Measurements from ENCODE around the gene CHRNB2. TPM values are rescaled to one million over a fixed set of nuclear protein-coding genes. Genes with fewer than 3 reads are reported as not detected.

Gene CHRNB2
- total RNA-seq, 1 experiment from 2014 or later, result 0.03 TPM

DNA sequence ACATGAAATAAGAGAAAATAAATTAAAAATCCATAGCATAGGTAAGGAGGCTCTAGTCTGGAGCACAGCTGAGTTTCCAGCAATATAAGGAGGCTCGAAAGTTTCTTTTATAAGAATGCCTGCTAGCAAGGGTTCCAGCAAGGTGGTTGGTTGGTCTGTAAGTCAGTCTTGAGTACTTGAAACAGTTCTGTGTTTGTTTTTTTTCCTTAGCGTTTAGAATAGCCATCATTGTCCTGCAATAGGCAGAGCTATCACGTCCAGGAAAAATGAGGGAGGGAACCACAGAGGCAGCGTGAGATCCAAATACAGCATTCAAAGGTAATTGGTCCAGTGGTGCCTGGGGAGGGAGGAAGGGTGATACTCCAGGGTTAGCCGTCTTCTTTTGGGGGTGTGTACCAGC, 17.5 kb upstream of the CHRNB2 start:
- in situ Hi-C loops (cut with HindIII; ENCODE audit: low pct_unique_long_range_greater_than_20kb, low sequenced_read_pairs), result no loop called here
- DNase-seq (ENCODE audit: low read depth), result no peak

DNA sequence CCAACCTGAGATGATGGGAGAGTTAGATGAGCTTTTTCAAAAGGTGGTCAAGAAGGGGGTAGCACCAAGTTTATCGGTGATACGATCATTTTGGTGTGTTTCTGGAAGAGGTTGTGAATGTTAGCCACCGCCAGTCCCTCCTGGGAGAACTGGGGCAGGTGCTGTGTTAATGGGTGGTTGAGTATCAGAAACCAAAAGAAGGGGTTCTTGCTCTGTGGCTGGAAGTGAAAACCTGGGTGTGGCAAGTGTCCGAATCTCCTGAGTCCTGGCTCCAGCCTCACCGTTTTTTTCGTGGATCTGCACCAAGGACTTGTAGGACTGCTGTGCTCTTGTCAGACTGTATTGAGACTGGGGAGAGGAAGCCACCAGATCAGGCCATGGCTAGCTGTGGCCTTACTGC, 16.9 kb upstream of the CHRNB2 start:
- no peak for DNase-seq (ENCODE audit: low read depth)
- in situ Hi-C loops (cut with HindIII; ENCODE audit: low pct_unique_long_range_greater_than_20kb, low sequenced_read_pairs), result no loop called here

DNA sequence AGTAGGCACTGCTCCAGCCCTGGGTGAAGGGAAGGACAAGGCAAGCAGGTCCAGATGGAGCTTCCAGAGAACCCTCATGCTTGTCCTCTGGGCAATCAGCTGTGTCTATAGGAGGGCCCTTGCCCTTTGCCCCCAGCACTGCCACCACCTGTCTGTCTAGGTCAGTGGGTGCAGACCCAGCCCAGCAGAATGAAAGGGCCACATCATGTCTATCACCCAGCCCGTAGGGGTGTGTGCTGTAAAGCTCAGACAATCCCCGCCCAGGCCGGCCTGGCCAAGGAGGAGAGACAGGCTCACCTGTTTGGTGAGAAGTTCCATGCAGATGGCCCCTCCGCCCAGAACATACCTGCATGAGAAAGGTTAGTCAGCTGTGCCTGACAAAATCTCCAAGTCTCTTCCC, 16.1 kb upstream of the CHRNB2 start:
- no peak for DNase-seq (ENCODE audit: low read depth)
- in situ Hi-C loops (cut with HindIII; ENCODE audit: low pct_unique_long_range_greater_than_20kb, low sequenced_read_pairs), result no loop called here

DNA sequence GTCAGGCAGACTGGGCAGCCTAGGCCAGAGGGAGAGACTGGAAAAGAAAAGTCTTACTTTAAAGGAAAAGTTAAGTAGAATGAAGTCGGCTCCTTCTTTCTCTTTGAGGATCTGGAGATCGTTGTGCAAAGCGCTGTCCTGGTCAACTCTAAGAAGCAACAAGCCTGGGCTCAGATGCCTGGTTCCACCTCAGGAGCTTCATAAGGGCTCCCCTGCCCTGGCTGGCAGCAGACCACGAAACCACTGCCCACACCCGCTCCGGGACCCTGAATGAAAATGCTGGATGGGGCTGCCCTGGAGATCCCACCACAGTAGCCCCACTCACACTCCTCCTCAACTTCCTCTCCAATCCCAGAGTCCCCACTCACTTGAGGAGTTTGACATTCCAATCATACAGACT, 15.5 kb upstream of the CHRNB2 start:
- DNase-seq (ENCODE audit: low read depth), result no peak
- in situ Hi-C loops (cut with HindIII; ENCODE audit: low pct_unique_long_range_greater_than_20kb, low sequenced_read_pairs), result no loop called here

DNA sequence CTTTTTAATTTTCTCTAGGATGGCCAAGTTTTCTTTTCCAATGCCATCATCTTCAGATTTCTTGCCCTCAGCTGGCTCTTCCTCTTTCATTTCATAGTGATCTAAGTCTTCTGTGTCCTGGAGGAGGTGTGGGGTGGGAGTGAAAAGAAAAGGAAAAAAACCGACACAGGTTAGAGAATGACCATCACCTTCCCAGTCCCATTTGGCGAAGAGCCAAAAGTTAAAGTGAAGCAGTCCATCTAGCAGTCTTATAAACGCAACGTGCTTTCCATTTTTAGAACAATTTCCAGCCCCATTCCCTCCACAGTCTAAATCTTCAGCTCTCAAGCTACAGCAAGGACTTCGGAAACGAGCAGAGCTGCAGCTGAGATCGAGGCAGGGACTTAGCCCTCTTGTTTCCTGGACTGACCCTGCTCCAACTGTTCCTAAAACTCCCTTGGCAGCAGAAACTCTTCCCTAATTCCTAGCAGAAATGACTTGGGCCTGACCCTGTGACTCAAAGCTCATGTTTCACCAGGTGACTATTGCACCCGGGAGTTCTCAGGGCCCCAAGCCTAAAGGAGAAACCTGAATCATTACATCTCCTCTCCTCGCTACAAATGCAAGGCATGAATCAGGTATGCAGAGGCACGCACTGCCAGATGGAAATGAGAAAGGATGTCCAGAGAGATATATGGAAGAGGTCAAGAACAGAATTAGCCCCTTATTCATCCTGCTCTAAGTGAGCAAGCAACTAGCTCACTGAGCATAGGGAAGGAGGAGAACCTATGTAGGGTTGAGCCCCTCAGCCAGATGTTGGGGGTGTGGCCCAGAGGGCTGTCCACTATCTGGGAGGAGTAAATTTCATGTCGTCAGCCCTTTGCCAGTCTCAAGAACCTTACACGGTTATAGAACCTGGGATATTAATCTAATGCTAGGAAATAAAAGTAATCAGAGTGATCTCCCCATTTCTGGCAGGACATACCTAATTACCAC, 14.2 kb upstream of the CHRNB2 start:
- in situ Hi-C loops (cut with HindIII; ENCODE audit: low pct_unique_long_range_greater_than_20kb, low sequenced_read_pairs), result no loop called here
- no peak for DNase-seq (ENCODE audit: low read depth)

DNA sequence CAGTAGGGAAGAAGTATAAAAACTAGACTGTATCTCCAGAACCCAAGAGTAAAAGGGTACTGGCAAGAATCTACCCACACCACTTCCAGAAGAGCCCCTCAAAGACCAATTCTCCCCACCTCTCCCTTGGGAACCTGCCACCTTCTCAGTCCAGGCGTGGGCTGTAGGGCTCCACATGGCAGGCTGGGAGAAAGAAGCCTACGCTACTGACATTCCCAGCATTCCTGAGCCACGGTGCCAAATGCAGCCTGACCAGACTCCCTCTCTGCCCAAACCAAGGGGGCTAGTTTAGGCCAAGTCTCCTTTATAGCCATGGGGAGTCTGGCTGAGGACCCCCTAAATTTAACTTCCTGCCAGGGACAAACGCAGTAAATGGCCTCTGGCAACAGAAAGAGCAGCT, 11.2 kb upstream of the CHRNB2 start:
- in situ Hi-C loops (cut with HindIII; ENCODE audit: low pct_unique_long_range_greater_than_20kb, low sequenced_read_pairs), result no loop called here
- no peak for DNase-seq (ENCODE audit: low read depth)

DNA sequence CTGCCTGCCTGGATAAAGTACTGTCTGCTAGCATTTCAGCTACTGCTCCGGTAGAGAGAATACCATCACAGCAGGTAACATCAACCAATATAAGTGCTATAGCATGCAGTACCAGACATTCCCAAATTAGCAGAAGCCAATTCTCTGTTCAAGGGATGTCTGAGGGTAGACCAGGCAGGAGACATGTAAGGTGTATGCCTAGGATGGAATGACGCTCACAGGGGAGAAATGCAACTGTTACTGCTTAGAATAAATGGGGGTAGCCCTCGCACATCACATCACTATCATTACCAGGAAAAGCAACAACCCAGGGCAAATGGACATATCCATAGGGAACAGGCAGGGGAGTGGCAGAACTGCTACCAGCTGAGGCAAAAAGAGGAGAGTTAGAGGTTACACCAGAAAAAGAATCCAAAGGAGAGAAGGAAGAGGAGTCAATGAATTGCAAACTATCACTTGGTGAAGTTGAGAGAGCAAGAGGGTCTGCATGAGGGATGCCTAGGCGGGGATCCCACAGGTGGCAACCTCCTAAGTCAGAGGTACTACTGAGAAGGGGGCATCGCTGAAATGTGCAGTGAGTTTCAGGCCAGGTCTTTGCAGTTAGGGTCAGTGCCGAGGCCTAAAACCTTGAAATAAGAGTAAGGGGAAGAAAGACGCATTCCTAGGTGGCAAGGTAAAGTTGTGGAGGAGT, 10.2 kb upstream of the CHRNB2 start:
- in situ Hi-C loops (cut with HindIII; ENCODE audit: low pct_unique_long_range_greater_than_20kb, low sequenced_read_pairs), result no loop called here
- DNase-seq (ENCODE audit: low read depth), result no peak

DNA sequence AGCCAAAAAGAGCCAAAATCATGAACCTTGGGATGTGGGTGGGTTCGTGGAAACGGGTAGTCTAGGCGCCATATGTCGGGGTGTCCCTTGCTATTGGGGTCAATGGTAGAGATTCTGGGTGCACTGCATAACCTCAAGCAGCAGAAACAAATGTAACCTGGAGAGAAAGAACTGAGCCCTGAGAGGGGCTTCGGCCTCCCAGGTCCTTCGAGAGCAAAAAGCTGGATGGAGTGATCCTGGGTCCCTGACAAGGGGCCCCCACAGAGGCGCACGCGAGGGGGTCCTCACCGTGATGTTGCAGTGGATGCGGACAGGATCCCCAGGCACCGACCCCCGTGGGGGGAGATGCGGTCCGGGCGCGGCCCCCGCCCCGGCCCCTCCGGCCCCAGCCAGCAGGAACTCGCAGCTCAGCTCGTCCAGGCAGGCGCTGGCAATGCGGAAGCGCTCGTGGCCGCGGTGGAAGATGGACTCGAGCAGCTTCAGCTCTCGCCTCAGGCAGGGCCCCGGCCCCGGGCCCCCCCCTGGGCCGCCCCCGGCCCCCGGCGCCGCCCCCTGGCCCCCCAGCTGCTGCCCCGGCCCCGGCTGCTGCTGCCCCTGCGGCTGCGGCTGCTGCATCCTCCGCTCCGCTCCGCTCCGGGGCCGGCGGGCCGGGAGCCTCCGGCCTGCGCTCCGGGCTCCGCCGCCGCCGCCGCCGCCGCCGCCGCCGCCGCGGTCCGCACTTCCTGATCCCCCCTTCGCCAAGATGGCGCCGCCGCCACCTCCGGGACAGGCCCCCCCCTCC, 9.4 kb upstream of the CHRNB2 start, which contains the start of gene UBE2Q1:
Gene UBE2Q1, minus strand, starts transcription at position 724 of the 781 bp plus-strand sequence. Its CDS starts 109 bp downstream, at position 615.
- no peak for DNase-seq (ENCODE audit: low read depth)
- in situ Hi-C loops (cut with HindIII; ENCODE audit: low pct_unique_long_range_greater_than_20kb, low sequenced_read_pairs), result no loop called here

DNA sequence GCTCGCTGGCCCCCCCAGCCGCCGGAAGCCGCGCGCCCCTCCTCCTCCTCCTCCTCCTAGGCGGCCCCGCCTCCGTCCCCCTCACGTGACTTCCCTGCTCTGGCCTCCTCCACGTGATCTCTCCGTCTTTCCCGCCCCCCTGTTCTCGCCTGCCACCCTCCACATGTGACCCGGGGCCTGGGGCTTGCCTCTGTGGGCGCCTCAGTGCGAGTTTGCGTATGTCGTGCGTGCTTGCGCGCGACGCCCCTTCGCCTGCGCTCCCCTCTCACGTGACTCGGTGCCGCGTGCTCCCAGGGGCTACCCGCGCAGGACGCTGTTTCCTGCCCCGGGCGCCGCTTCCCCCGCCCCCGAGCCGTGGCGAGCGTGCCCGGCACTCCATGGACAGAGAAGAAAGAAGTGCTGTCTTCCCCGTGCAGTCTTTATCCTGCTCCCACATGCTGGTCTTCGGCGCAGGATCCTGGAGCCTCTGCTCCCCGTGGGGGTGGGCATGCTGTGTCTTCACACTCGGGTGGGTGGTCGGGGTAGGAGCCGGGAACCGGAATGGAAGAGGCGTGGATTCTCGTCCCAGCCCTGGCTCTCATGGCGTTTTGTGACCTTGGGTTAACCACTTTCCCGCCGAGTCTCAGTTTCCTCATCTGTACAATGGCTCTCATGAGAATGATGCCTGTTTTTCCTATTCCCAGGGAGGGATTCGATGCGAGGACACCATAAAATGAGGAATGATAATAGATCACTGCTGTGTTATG, 8.7 kb upstream of the CHRNB2 start:
- in situ Hi-C loops (cut with HindIII; ENCODE audit: low pct_unique_long_range_greater_than_20kb, low sequenced_read_pairs), result no loop called here
- DNase-seq (ENCODE audit: low read depth), result peak; percentile 99

DNA sequence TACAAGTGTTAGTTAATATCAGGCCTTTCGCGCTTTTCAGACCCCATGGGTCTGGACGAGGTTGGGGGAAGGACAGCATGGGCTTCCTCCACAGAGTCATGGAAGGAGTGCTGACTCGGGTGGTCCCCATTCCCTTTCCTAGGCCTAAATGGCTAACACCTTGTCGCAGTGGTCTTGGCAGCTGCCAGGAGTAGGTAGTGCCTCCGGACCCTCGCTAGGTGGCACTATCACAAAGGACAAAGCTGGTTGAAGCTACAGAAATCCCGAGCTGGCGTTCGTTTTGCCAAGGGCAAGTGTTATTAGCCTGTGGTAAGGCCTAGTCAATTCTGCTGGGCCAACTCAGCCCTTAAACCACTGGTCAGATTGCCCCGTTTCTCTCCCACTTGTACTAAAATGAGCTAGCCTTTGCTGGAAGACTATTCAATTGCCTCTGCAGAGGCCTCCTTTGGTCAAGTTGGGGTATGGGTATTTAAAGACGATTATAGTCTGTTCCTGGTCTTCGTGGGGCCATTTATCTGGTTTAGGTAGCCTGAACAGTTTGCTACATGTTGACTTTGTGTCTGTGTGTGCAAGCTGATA, 8.0 kb upstream of the CHRNB2 start:
- in situ Hi-C loops (cut with HindIII; ENCODE audit: low pct_unique_long_range_greater_than_20kb, low sequenced_read_pairs), result no loop called here
- peak; percentile 81 for DNase-seq (ENCODE audit: low read depth)

DNA sequence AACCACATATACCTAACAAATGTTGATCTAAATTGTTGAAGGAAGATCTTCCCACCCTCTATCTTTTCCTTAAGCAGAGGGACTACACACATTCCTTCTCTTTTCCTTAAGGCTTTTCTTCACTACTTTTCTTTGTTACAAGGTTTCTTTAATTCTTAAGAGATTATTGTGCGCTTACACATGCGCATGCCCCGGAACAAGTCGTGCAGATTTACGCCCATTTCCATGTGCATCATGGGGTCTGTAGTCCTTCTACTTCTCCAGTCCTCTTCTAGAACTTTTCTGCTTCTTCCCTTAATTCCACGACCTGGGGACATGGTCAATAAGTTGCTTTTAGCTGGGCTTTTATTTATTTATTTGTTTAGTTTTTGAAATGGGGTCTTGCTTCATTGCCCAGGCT, 1.7 kb upstream of the CHRNB2 start:
- no peak for DNase-seq (ENCODE audit: low read depth)
- in situ Hi-C loops (cut with HindIII; ENCODE audit: low pct_unique_long_range_greater_than_20kb, low sequenced_read_pairs), result no loop called here

DNA sequence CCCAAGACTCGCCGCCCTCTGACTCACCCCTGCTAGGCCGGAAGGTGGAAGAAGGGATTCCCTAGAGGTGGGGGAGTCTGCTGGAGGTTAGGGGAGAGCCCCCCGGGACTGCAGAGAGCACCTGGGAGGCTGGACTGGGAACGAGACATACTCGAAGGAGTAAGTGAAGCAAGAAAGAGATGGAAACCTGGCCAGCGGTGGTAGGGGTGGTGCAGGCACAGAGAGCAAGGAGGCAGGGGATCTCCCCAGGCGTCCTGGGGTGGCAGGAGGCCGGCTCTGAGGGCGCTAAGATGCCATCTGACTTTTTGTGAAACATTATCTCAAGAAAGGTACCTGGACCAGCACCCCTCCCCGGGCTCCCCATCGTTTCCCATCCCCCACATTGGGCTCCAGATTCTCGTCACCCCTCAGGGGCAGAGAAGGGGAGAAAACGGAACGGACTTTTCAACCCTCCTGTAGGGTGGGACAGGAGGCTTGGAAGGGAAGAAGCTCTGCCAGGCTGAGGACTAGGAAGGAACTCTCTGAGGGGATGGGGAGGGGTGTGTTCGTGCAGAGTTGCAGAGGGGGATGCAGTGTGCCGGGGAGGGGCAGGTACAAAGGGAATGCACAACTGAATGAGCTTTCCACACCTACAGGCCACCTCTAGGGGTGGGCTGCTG, 708 bp downstream of the CHRNB2 start:
- in situ Hi-C loops (cut with HindIII; ENCODE audit: low pct_unique_long_range_greater_than_20kb, low sequenced_read_pairs), result no loop called here
- DNase-seq (ENCODE audit: low read depth), result no peak

DNA sequence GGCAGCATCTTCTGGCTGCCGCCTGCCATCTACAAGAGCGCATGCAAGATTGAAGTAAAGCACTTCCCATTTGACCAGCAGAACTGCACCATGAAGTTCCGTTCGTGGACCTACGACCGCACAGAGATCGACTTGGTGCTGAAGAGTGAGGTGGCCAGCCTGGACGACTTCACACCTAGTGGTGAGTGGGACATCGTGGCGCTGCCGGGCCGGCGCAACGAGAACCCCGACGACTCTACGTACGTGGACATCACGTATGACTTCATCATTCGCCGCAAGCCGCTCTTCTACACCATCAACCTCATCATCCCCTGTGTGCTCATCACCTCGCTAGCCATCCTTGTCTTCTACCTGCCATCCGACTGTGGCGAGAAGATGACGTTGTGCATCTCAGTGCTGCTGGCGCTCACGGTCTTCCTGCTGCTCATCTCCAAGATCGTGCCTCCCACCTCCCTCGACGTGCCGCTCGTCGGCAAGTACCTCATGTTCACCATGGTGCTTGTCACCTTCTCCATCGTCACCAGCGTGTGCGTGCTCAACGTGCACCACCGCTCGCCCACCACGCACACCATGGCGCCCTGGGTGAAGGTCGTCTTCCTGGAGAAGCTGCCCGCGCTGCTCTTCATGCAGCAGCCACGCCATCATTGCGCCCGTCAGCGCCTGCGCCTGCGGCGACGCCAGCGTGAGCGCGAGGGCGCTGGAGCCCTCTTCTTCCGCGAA, 3.8 kb downstream of the CHRNB2 start:
- no peak for DNase-seq (ENCODE audit: low read depth)
- in situ Hi-C loops (cut with HindIII; ENCODE audit: low pct_unique_long_range_greater_than_20kb, low sequenced_read_pairs), result no loop called here

DNA sequence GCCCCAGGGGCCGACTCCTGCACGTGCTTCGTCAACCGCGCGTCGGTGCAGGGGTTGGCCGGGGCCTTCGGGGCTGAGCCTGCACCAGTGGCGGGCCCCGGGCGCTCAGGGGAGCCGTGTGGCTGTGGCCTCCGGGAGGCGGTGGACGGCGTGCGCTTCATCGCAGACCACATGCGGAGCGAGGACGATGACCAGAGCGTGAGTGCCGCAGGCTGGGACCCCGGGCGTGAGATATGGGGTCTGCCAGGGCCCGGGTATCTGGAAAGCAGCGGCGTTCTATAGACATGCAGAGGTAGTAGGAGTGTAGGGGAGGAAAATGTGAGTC, 4.3 kb downstream of the CHRNB2 start:
- in situ Hi-C loops (cut with HindIII; ENCODE audit: low pct_unique_long_range_greater_than_20kb, low sequenced_read_pairs), result no loop called here

DNA sequence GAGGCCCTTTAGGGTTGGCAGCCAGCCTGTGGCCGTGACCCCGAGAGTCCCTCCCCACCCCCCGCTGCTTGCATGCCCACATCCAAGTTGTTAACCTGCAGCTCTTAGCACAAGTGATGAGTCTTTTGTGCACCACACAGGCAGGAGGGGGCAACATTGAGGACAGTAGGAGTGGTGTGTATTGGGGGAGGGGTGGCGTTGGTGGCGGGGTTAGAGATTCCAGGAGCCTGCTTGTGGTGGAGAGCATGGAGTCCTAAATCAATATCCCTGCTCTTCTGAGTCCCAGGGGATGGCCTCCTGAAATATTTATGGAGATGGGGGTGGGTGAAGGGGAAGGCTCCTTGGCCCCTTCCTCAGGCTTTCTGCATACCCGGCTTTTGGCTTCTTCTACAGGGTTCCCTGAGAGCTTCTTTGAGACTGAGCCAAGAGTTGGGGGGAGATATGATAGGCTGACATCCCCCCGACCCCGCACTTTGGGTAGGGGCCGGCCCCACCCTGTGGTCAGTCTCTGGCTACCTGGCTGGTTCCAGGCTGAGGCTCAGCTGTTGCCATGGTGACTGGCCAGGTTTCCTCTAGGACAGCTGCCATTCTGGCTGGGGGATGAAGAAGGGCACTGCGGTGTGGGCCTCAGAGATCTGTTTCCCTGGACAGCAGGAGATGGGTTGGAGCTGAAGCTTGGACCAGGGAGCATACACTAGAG, 5.0 kb downstream of the CHRNB2 start:
- in situ Hi-C loops (cut with HindIII; ENCODE audit: low pct_unique_long_range_greater_than_20kb, low sequenced_read_pairs), result no loop called here
- no peak for DNase-seq (ENCODE audit: low read depth)

More for the DNA sequence above, 4.3 kb downstream of the CHRNB2 start:
- DNase-seq (ENCODE audit: low read depth), result no peak

DNA sequence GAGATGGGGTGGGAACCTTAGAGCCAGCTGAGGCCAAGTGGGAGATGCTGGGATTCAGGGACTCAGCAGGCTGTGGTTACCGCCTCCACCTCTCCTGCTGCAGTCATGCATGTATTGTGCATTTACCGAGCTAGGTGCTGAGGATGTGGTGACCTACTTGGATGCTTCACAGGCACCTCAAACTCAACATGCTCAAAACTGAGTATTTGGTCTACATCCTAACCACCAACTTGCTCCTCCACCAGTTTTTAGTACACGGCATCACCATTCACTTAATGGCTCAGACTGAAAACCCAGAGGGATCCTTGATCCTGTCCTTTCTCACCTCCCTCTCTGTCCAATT, 5.6 kb downstream of the CHRNB2 start:
- DNase-seq (ENCODE audit: low read depth), result no peak
- in situ Hi-C loops (cut with HindIII; ENCODE audit: low pct_unique_long_range_greater_than_20kb, low sequenced_read_pairs), result no loop called here
